RPMI8226 (cell line): ENCODE measurements around the gene MEDAG.

Experiments used
- DNase-seq: peaks from one replicate; pipeline ENCODE4 v3.0.0-alpha.2; 2015

Gene MEDAG

GRCh38 chr13:30905932-30906383 lies at the start of gene MEDAG:
Gene MEDAG (plus strand): TSS chr13:30906271. CDS start chr13:30906516, 245 bp downstream.
- DNase-seq: no peak

- no peak for DNase-seq
Observed at GRCh38 chr13:30857018-30857417, 49.1 kb upstream of the MEDAG start.

- no peak for DNase-seq
Observed at GRCh38 chr13:30857636-30858035, 48.4 kb upstream of the MEDAG start.

GRCh38 chr13:30859326-30859725 lies 46.7 kb upstream of the MEDAG start:
- DNase-seq: no peak

GRCh38 chr13:30861163-30861562 lies 44.9 kb upstream of the MEDAG start:
- DNase-seq: no peak

- DNase-seq: no peak
Observed at GRCh38 chr13:30861836-30862467, 44.1 kb upstream of the MEDAG start.

GRCh38 chr13:30862707-30863106 lies 43.4 kb upstream of the MEDAG start:
- DNase-seq: no peak

GRCh38 chr13:30863231-30863630 lies 42.8 kb upstream of the MEDAG start:
- no peak for DNase-seq

GRCh38 chr13:30863796-30864195 lies 42.3 kb upstream of the MEDAG start:
- DNase-seq: no peak

GRCh38 chr13:30864433-30865122 lies 41.5 kb upstream of the MEDAG start:
- DNase-seq: no peak

GRCh38 chr13:30865123-30866049 lies 40.7 kb upstream of the MEDAG start:
- DNase-seq: peak; percentile 66

- DNase-seq: no peak
Observed at GRCh38 chr13:30866677-30867076, 39.4 kb upstream of the MEDAG start.

GRCh38 chr13:30867089-30867669 lies 38.9 kb upstream of the MEDAG start:
- DNase-seq: no peak

GRCh38 chr13:30868799-30869470 lies 37.1 kb upstream of the MEDAG start:
- no peak for DNase-seq

- no peak for DNase-seq
Observed at GRCh38 chr13:30869491-30869890, 36.6 kb upstream of the MEDAG start.

- peak; percentile 20 for DNase-seq
Observed at GRCh38 chr13:30870049-30870884, 35.8 kb upstream of the MEDAG start.

- no peak for DNase-seq
Observed at GRCh38 chr13:30870916-30871587, 35.0 kb upstream of the MEDAG start.

GRCh38 chr13:30871588-30872275 lies 34.3 kb upstream of the MEDAG start:
- DNase-seq: no peak

GRCh38 chr13:30872276-30872594 lies 33.8 kb upstream of the MEDAG start:
- no peak for DNase-seq

- no peak for DNase-seq
Observed at GRCh38 chr13:30872685-30873461, 33.2 kb upstream of the MEDAG start.
